Breast epithelium (tissue), 4 donors: ENCODE measurements around the gene TANC1. TPM values are rescaled to one million over a fixed set of nuclear protein-coding genes. Genes with fewer than 3 reads are reported as not detected.
A peak's percentile ranks its signal among the peaks of the same experiment; 100 is the strongest.

Experiments used
- DNase-seq, 2 donors: peaks; one replicate each; pipeline ENCODE4 v3.0.0-alpha.2; 2019; ENCODE audit warnings: low spot score in 2 of 2
- H3K27ac ChIP-seq, 2 donors: fragments of 200-600 bp; sonication (generic) in 1 of 2; one replicate each; pipeline ENCODE4 v1.5.1; 2016 to 2019; ENCODE audit warnings: mild to moderate bottlenecking in 1 of 2
- H3K27me3 ChIP-seq, 2 donors: fragments of 200-600 bp; sonication (generic) in 1 of 2; one replicate each; pipeline versions ENCODE4 v1.5.1 to v1.6.0; 2017 to 2019; ENCODE audit warnings: control low read depth in 1 of 2, mild to moderate bottlenecking in 1 of 2
- H3K36me3 ChIP-seq: fragments of 200-600 bp; one replicate; pipeline ENCODE4 v1.5.1; 2019
- H3K4me1 ChIP-seq, 2 donors: fragments of 200-600 bp; sonication (generic); one replicate each; pipeline ENCODE4 v1.5.1; 2016 to 2019; ENCODE audit warnings: control low read depth in 1 of 2
- H3K4me3 ChIP-seq, 3 donors: fragments of 200-600 bp; sonication (generic); 1 replicate in 2 of 3; 2 replicates in 1 of 3; pipeline ENCODE4 v1.5.1; 2016 to 2019; ENCODE audit warnings: mild to moderate bottlenecking in 3 of 3, moderate library complexity in 2 of 3
- H3K9me3 ChIP-seq, 2 donors: fragments of 200-600 bp; sonication (generic) in 1 of 2; one replicate each; pipeline ENCODE4 v1.5.1; 2016 to 2019; ENCODE audit warnings: control low read depth in 1 of 2
- POLR2A ChIP-seq: fragments of 450-650 bp; IDR thresholded peaks from one replicate; pipeline ENCODE4 v1.6.1; 2016; ENCODE audit warnings: antibody characterized with exemption, mild to moderate bottlenecking, moderate library complexity
- POLR2AphosphoS5 ChIP-seq, 3 donors: sonication (generic); formaldehyde crosslinking; IDR thresholded peaks; one replicate each; pipeline ENCODE4 v1.6.1; 2017; ENCODE audit warnings: antibody characterized with exemption in 3 of 3
- intact Hi-C: fragments of 100-400 bp; cut with DNase I; formaldehyde crosslinking; loops from one replicate; pipeline ENCODE4 v1.15.1; 2023; ENCODE audit warnings: low total_unique reads
- total RNA-seq, 3 donors: library from RNA; depleted of rRNA; stranded (reverse); fragments of >200 nt; gene quantifications; one replicate each; pipeline ENCODE4 v1.1.0, GENCODE V29; 2016
- TF ChIP-seq, protein P1 (sequence below), 3 donors: fragments of 450-650 bp; IDR thresholded peaks; one replicate each; pipeline ENCODE4 v1.5.1; 2016 to 2017; ENCODE audit warnings: antibody characterized with exemption in 3 of 3, mild to moderate bottlenecking in 3 of 3, moderate library complexity in 3 of 3

The TANC1 gene
- total RNA-seq, 3 donors from 2014 or later: 18.9 to 62.3 (median 58.4) TPM

- Histone ChIP-seq H3K27ac (no peak overlapping the region), H3K4me3 (no peak overlapping the region), H3K9me3 (peaks cover 0 to 5% of the 10 kb centered on the region in 2 donors), H3K36me3 (no peaks in the 10 kb centered on the region), H3K27me3 (no peaks in the 10 kb centered on the region), H3K4me1 (no peaks in the 10 kb centered on the region)
- TF ChIP-seq POLR2A (no peak), POLR2AphosphoS5 (IDR thresholded peaks at IDR 0.05) (no peak)
- TF ChIP-seq, protein P1, sequence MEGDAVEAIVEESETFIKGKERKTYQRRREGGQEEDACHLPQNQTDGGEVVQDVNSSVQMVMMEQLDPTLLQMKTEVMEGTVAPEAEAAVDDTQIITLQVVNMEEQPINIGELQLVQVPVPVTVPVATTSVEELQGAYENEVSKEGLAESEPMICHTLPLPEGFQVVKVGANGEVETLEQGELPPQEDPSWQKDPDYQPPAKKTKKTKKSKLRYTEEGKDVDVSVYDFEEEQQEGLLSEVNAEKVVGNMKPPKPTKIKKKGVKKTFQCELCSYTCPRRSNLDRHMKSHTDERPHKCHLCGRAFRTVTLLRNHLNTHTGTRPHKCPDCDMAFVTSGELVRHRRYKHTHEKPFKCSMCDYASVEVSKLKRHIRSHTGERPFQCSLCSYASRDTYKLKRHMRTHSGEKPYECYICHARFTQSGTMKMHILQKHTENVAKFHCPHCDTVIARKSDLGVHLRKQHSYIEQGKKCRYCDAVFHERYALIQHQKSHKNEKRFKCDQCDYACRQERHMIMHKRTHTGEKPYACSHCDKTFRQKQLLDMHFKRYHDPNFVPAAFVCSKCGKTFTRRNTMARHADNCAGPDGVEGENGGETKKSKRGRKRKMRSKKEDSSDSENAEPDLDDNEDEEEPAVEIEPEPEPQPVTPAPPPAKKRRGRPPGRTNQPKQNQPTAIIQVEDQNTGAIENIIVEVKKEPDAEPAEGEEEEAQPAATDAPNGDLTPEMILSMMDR (IDR thresholded peaks at IDR 0.05): no peak
- intact Hi-C loops: no loop called here
- no peak for DNase-seq
These were observed 278.0 kb downstream of the TANC1 start for GRCh38 chr2:159246325-159246988.

DNA sequence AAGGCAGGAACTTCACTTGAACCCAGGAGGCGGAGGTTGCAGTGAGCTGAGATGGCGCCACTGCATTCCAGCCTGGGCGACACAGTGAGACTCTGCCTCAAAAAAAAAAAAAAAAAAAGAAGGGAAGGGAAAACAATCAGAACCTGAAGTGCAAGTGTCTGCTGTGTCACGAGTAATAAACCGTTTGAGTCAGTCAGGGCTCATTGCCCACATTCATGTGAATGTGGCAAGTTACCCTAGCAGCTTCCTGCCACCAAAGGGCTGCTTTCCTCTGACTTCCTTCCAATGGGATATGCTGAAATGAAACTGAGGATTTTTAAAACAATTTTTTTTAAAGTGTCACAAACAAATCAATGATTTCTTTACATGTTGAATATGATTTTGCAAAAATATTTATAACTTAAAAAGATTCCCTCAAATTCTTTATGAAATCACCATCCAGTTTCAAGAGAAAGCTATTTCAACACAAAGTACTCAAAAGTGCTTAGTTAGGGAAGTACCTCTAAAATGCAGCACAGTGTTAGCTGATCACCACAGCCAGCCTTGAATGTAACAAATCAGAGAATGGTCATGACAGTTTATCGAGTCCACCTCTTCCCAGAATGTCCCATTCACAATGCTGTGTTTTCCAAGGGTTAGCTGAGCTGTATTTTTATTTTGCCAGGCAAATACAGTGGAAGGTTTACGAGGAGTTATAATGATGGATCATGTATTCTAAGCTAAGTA lies 281.7 kb downstream of the TANC1 start:
- peak; percentile 61 to 88 for DNase-seq
- H3K4me1 ChIP-seq: no peaks in the 10 kb centered on the region
- TF ChIP-seq POLR2AphosphoS5 (IDR thresholded peaks at IDR 0.05) (peak in 1 of 3 donors; percentile 72), POLR2A (no peak)
- TF ChIP-seq, protein P1 (IDR thresholded peaks at IDR 0.05): no peak
- peak overlapping the region; percentile 85 to 87 for H3K27ac ChIP-seq
- no peak overlapping the region for H3K4me3 ChIP-seq
- peaks cover 0 to 5% of the 10 kb centered on the region in 2 donors for H3K9me3 ChIP-seq
- H3K27me3 ChIP-seq: no peaks in the 10 kb centered on the region
- intact Hi-C loops: no loop called here
- H3K36me3 ChIP-seq: no peaks in the 10 kb centered on the region

DNA sequence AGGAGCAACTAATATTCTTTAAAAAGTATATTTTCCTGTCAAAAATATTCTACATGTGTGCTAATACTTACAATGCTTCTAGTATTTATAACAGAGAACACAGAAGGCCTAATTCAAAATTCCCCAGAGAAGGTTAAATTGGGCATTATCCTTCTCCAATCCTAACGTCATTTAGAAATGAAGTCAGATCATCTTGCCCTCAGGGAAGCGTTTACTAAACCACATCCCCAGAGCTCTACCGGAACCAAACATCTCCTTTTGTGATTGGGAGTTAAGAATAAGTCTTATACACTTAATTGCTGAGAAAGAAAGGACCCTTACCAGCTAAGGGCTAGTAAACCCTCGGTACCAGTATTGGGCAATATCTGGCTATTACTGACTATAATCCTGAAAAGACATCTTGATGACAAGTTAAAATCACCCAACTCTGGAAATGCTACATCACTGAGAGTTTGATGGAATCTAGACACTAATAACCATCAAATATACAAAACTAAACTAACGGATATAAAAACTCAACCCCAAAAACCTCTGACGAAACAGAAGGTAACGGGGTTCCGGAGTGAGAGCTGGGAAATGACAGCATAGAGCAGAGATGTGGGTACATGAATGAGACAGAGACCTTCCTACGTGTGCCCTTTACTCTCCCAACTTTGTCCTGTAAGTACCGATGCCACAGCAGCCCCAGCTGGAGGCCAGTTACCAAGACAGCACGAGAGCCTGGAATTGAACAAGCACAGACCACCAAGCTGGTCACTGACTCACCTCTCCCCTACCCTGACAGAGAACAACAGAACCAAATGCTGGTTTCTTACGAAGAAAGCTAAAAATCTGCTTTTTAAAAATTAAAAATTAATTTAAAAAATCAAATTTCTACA lies 283.1 kb downstream of the TANC1 start:
- Histone ChIP-seq H3K4me1 (no peaks in the 10 kb centered on the region), H3K27ac (peak overlapping the region in 1 of 2 donors; percentile 87), H3K27me3 (no peaks in the 10 kb centered on the region), H3K9me3 (peaks cover 0 to 2% of the 10 kb centered on the region in 2 donors), H3K36me3 (no peaks in the 10 kb centered on the region), H3K4me3 (no peak overlapping the region)
- TF ChIP-seq, protein P1 (IDR thresholded peaks at IDR 0.05): no peak
- TF ChIP-seq POLR2A (no peak), POLR2AphosphoS5 (IDR thresholded peaks at IDR 0.05) (no peak)
- intact Hi-C loops: no loop called here
- no peak for DNase-seq

- Histone ChIP-seq H3K4me1 (no peaks in the 10 kb centered on the region), H3K4me3 (no peak overlapping the region), H3K27ac (no peak overlapping the region), H3K9me3 (no peaks in the 10 kb centered on the region), H3K36me3 (no peaks in the 10 kb centered on the region), H3K27me3 (no peaks in the 10 kb centered on the region)
- intact Hi-C loops: no loop called here
- no peak for DNase-seq
- TF ChIP-seq POLR2AphosphoS5 (IDR thresholded peaks at IDR 0.05): no peak
- TF ChIP-seq POLR2A: no peak
- TF ChIP-seq, protein P1 (IDR thresholded peaks at IDR 0.05): no peak
These were observed 284.5 kb downstream of the TANC1 start for GRCh38 chr2:159252905-159253304.
